Renal cortical epithelial cell (primary cell): ENCODE measurements around the gene AOPEP. TPM values are rescaled to one million over a fixed set of nuclear protein-coding genes. Genes with fewer than 3 reads are reported as not detected.
A peak's percentile ranks its signal among the peaks of the same experiment; 100 is the strongest.
"Not testable (repeated sequence)": the region's sequence is repeated elsewhere in the genome, so short reads cannot be mapped to it uniquely, and the experiment has no call there.

Experiments used
- DNase-seq: peaks from one replicate; pipeline ENCODE4 v3.0.0-alpha.2; 2011; ENCODE audit warnings: low read depth
- total RNA-seq: library from RNA; depleted of rRNA; stranded (reverse); fragments of >200 nt; gene quantifications from 2 replicates; pipeline ENCODE4 v1.2.3, GENCODE V29; 2014

AOPEP gene
- total RNA-seq, 1 donor from 2014 or later, result 133 TPM

DNA sequence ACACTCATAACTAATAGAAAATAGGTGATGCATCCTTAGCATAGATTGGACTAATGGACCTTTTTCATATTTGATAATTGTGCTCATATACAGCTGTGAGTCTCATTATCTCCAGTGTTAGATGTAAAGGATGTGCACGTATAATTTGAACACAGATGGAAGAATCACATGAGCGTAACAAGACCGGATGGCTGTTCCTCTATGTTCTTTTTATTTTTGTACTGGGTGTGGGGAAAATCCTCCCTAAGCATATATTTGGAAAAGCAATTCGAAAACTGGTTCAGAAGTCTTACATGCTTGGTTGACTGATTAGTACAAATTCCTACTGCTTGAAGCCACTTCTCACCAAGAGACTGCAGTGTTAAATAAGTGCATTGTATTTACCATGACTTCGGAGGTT lies 230.2 kb downstream of the AOPEP start:
- no peak for DNase-seq

DNA sequence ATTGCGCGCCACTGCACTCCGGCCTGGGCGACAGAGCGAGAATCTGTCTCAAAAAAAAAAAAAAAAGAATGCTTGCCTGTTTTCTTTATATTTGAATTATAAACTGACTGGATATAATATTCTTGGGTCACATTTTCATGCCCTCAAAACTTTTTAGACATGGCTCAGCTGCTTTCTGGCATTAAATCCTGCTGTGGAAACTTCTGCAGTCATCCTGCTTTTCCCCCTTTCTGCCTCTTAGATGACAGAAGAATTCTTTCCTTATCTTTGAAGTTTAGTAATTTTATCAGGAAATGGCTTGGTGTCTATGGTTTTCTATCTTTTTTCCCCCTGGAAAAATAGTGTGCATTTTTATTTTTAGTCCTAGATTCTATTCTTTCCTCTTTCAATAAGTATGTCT lies 234.5 kb downstream of the AOPEP start:
- DNase-seq, result no peak

- no peak for DNase-seq
These were observed 235.4 kb downstream of the AOPEP start for GRCh38 chr9:94961870-94962269.

DNA sequence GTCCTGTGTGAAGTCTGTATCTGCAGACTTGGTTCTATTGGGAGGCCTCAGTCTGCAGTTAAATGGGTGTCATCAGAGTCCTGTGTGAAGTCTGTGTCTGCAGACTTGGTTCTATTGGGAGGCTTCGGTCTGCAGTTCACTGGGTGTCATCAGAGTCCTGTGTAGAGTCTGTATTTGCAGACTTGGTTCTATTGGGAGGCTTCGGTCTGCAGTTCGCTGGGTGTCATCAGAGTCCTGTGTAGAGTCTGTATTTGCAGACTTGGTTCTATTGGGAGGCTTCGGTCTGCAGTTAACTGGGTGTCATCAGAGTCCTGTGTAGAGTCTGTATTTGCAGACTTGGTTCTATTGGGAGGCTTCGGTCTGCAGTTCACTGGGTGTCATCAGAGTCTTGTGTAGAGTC lies 239.1 kb downstream of the AOPEP start:
- not testable (repeated sequence) for DNase-seq

DNA sequence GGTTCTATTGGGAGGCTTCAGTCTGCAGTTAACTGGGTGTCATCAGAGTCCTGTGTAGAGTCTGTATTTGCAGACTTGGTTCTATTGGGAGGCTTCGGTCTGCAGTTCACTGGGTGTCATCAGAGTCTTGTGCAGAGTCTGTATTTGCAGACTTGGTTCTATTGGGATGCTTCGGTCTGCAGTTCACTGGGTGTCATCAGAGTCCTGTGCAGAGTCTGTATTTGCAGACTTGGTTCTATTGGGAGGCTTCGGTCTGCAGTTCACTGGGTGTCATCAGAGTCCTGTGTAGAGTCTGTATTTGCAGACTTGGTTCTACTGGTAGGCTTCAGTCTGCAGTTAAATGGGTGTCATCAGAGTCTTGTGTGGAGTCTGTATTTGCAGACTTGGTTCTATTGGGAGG lies 239.5 kb downstream of the AOPEP start:
- DNase-seq, result not testable (repeated sequence)

DNA sequence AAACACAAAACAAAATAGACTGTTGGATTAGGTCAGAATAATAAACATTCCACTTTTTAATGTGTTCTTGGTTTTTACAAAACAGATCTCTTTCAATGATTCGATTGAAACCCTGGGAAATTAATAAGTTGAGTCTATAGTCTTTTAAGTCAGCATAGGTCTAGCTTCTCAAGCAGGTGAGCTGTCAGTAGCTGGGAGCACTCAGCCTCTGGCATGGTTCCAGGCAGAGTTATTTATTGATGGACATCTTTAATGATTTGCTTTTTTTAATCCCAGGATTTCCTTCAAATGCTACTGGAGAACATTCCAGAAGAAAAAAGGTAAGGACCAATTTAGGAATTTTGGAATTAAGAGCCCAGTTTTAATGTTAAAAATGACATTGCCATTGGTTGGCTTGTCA lies 241.0 kb downstream of the AOPEP start:
- DNase-seq, result peak; percentile 90

DNA sequence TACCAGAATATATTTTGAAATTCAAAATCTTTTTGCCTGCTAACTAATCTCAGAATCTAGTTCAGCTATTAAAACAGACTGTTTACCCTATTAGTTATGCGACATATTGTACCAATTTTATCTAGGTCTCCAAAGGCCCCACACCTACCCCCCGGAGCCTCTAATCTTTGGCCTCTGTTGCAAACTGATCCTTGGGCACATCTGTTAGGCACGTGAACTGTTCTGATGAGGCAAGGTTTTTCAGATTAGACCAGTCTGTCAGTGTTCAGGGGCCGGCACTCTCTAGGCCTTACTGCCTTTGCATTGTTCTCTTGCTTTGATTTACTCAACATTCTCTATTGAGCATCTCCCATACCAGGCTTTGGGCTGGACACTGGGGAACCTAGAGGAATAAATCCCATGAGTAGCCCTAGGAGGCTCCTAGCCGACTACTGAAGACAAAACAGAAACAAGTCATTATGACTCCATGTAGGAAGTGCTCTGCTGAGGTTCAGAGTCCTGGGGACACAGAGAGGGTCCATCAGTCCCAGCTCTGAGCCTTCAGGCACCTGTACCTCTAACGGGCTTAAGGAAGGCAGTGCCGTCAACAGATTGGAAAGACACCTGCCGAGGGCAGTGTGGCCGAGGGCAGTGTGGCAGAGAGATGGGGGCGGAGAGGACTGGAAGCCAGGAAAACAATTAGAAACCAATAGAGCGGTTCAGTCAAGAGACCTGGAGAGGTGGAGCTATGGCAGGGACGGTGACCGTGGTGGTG lies 245.1 kb downstream of the AOPEP start:
- DNase-seq, result no peak

GRCh38 chr9:94973451-94973941 lies 247.0 kb downstream of the AOPEP start:
- DNase-seq, result no peak

DNA sequence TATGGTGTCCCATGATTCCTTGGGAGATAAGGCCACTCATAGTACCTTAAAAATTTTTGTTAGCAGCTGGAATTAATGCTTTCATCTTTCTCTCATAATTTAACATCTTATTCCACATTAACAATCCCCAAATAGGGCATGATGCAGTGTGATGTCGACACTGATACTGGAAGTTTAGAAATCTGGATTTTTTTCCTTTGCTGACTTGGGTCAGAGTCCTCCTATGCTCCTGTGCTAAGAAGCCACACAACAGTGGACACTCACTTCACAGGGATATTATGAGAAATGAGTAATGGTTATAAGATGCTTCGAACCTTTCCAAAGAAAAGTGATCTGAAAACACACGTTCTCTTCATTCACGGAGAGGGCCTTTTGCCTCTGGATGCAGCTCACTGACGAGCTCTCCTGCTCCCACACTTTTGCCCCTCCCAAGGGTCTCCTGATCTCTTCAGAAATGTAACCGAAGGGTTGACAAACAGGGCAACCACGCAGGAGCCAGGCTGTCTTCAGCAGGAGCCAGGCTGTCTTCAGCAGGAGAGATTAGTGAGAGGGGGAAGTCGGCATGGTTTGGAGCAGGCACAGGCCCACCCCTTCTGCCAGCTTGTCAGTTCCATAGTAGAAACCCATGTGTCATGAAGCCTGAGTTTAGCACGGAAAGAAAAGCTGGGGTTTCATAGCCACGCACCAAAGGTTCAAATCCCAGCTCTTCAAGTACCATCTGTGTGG lies 247.8 kb downstream of the AOPEP start:
- no peak for DNase-seq

DNA sequence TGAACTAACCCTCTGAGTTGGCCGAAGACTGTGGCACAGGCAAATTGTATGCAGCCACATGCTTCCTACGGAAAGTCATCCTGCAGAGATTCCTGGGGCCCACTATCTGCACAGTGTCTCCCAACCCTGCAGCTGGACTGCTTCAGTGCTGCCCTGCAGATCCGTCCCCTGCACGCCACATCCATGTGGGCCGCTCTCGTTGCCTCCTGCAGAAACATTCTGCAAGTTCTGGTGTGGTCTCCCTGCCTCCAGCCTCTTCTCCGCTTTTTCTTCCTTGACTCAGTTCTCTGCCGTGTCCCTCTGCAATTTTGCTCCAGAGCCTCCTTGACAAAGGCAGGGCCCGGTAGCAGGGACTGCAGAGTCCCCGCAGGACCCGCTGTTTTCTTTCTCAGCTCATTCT lies 249.0 kb downstream of the AOPEP start:
- DNase-seq, result no peak

- DNase-seq, result no peak
These were observed 249.6 kb downstream of the AOPEP start for GRCh38 chr9:94976077-94976476.

DNA sequence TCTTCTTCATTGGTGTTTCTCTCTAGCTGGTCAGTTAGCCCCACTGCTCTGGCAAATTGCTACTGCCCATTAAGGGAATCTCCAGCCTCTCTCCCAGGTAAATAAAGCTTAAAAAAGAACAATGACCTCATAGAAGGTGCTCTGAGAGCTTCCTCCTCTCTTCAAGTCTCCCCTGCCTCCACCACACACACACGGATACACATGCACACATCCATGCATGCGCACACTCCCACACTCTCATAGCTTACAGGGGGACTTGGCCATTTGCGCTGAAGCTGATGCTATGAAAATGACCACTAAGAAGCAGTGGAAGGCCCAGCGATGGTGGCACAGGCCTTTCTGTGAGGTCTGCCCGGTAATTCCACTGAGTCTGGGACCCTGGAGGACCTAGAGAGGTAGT lies 250.9 kb downstream of the AOPEP start:
- DNase-seq, result no peak

GRCh38 chr9:94979904-94980507 lies 253.5 kb downstream of the AOPEP start:
- DNase-seq, result no peak

DNA sequence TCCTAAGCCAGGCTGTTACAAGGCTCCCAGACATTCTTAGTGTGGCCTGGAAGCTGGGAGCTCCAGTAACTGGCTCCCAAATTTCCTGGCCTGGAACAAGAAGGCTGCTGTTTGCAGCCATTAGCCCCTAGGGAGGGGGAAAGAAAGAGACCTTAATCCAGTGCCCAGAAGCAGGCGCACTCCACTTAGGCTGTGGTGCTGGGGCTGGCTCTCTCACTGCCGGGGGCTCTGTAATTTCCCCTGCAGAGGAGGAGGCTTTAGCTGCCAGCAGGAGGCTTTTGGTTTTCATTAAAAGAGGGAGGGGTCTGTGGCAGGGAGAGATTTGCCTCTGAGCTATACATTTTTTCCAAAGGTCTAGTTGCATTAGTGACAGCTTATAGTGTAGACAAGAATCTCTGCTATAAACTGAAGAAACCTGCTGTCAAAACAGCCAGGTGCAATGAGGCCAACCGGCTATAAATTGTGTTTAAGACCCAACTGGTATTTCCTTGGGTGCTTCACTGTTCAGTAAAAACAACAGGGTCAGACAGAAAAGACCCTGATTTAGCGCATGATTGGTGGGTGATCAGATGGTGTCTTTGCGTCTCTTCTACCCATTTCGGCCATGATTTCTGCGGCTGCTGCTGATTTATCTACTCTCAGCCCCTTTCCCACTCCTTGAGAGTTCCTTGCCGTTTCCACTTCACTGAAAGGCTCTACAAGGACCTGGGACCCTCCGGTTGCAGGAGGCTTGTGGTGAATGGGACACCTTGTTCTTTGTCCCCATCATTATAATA lies 254.6 kb downstream of the AOPEP start:
- no peak for DNase-seq

DNA sequence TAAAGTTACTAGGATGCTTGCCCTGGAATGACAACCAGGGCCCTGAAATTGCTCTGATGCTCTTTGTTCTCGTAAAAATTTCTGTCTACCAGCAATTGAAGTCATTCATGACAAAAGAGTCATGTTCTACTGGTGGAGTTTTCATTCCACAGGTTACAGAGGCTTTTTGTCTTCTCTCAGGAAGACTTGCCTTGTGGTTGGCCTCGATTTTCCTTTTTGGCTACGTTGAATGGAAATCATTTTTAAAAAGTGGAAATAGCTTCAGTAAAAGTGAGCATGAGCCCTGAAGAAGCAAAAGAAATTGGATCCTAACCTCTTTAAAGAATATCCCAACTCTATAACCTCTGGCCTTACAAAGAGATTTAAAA lies 255.2 kb downstream of the AOPEP start:
- DNase-seq, result no peak

DNA sequence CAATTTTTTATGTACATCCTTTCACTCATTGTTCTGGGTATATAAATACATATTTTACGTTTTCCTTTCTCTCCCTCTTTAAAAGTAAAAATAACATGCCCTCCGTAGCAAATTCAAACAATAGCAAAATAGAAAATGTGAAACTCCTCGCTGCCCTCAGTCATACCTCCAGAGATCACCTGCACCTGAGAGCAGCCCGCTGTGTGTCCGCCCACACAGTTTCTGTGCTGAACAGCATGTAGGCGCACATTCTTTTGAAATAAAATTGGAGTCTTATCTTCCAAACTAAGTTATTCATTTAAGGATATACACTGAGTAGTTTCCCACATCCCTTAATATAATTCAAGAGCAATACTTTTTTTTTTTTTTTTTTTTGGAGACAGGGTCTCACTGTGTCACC lies 255.7 kb downstream of the AOPEP start:
- DNase-seq, result no peak

DNA sequence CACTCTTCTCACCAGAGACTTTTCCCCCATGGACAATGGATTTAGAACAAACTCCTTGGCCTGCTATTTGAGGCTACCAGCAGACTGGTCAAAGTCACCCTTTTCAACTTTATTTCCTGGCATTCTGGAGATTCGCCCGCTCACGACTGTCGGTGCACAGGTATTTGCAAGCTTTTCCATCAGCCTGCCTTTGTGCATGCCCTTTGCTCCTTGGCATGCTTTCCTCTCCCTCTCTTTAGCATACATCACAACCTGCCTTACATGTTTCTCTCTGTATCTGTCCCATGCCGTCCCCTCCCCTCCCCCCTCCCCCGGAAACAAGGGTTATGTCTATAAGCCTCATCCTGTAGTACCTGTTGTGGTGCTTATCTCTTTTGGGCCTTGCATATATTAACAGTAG lies 257.1 kb downstream of the AOPEP start:
- DNase-seq, result no peak

GRCh38 chr9:94984891-94985476 lies 258.5 kb downstream of the AOPEP start:
- no peak for DNase-seq

DNA sequence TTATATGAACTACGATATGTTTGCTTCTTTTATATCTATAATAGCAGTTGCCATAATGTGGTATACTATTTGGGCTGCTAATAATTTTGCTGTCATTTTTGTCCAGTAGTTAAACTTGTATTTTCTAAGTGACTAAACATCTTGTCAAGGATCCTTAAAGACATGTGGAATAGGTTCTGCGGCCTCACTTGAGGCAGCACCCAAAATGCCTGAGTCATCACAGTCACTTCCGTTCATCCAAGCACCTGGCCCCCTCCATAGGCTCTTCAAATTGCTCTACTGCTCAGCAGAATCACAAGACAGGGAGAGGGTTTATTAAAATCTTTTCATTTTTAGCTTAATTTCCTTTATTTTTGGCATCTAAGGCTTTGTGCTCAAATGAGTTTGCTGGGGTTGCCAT lies 259.1 kb downstream of the AOPEP start:
- DNase-seq, result no peak

- DNase-seq, result no peak
These were observed 261.2 kb downstream of the AOPEP start for GRCh38 chr9:94987731-94988130.

DNA sequence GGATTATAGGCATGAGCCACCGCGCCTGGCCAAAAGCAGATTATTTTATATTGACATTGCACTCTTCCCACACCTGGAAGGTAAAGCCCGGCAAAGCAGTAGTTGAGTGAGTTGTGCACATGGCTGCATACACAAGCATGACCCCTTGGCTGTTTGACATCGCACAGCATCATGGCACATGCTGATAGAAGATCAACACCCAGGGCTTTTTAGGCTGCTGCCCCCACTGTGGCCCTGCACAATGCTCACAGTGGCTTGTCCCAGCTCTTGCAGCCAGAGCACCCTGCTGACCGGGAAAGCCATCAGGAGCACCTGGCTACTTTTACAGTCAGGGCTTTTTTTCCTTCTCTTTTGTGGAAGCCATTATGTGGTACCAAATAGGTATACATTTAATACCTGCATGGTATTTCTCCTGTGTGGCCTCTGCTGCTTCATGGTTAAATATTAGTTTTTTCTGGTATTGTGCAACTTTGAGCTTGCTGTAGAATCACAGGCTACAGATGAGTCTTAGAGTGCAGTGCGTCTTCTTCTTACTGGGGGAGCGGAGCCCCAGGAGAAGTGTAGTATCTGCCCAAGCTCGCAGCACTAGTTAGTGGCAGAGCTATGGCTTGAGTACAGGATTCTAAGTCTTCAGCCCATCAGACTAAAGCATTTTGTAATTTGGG lies 264.5 kb downstream of the AOPEP start:
- DNase-seq, result peak; percentile 59
